Astrocyte of the cerebellum (primary cell): ENCODE results near the gene LOX.

ENCODE experiments used
- DNase-seq: peaks from one replicate; pipeline ENCODE4 v3.0.0-alpha.2; 2011; ENCODE audit warnings: low read depth
- H3K4me3 ChIP-seq: 2 replicates; pipeline ENCODE4 v1.5.1; 2011; ENCODE audit warnings: mild to moderate bottlenecking, low read depth, low read length, moderate library complexity
- in situ Hi-C: cut with HindIII; loops from 2 replicates; pipeline ENCODE4 v1.10.0; 2017; ENCODE audit warnings: low sequenced_read_pairs
- TF ChIP-seq, protein P1 (sequence below): IDR thresholded peaks from 2 replicates; pipeline ENCODE4 v1.5.1; 2012; ENCODE audit warnings: low read length, low read depth, moderate library complexity, mild to moderate bottlenecking; ENCODE audit errors: missing control alignments

Gene LOX

DNA sequence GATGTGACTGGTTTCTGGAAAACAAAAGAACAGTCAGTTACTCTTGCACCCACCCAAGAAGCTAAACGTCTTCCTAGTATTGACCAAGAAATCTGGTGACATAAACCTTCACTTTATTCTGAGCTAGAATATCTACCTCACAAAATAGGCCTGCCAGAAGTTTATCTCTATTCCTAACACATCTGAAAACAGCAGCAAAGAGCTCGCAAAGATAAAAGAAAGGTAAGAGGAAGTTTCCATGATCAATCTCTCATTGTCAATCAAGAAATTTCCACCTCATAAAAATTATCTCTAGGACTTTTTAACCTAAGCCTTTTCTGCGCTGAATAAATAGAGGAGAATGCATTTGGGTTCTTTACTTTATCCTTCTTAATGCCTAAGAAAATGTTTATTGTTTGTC, 34.0 kb upstream of the LOX start:
- TF ChIP-seq, protein P1, sequence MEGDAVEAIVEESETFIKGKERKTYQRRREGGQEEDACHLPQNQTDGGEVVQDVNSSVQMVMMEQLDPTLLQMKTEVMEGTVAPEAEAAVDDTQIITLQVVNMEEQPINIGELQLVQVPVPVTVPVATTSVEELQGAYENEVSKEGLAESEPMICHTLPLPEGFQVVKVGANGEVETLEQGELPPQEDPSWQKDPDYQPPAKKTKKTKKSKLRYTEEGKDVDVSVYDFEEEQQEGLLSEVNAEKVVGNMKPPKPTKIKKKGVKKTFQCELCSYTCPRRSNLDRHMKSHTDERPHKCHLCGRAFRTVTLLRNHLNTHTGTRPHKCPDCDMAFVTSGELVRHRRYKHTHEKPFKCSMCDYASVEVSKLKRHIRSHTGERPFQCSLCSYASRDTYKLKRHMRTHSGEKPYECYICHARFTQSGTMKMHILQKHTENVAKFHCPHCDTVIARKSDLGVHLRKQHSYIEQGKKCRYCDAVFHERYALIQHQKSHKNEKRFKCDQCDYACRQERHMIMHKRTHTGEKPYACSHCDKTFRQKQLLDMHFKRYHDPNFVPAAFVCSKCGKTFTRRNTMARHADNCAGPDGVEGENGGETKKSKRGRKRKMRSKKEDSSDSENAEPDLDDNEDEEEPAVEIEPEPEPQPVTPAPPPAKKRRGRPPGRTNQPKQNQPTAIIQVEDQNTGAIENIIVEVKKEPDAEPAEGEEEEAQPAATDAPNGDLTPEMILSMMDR = no peak
- DNase-seq = no peak
- in situ Hi-C loops = no loop called here
- H3K4me3 ChIP-seq = no peak overlapping the region

DNA sequence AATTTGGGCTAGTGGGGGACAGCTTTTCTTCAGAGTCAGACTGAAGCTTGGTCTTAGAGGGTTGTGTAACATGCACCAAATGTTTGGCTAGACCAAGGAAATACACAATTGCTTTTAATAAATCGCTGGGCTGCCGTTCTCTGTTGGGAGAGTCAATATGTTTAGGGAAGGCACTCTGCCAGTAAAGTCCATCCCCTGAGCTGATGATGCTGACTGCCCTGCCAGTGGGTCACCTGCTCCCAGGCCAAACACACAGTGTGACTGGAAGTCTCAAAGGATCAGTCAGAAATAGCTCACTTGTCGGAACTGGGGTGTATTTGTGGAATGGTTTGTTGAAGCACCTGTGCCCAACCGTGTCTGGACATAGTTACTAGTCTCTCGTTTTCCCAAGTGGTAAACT, 33.4 kb upstream of the LOX start:
- in situ Hi-C loops = no loop called here
- no peak for DNase-seq
- H3K4me3 ChIP-seq = no peak overlapping the region
- TF ChIP-seq, protein P1 = no peak

DNA sequence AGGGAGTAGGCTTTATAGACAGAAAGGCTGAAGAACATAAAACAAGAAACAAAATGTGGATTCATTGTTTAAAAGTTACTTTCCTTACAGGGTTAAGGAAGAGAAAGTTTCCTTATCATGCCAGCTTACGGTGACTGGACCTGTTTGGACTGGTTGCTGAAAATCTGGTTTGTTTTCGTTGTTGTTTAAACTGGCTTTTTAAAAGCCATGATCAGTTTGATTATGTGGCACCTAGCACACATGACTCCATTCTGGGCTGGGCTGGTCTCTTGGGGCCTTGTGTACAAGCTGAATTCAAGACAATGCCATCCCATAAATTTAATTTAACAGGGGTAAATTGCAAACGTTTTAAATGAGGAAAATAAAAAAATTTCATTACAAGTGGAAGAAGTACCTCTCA, 32.9 kb upstream of the LOX start:
- TF ChIP-seq, protein P1 = no peak
- H3K4me3 ChIP-seq = no peak overlapping the region
- in situ Hi-C loops = no loop called here
- no peak for DNase-seq

DNA sequence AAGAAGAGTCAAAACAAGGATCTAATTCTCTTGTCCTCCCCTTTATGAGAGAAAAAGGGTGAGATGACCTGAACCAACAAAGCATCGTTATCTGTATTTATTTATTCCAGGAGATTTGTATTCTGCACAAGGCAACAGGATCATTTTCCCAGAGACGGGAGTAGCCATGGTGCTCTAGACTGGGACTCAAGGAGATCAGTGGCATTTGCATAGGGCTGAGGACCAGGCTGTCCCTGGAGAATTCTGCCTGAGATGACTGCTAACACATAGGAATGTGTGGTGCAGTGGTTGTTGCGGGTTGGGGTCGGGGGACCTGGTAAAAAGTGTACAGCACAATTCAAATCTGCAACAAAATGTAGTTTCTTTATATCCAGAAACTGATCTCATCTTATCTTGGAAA, 29.0 kb upstream of the LOX start:
- no peak overlapping the region for H3K4me3 ChIP-seq
- no peak for DNase-seq
- in situ Hi-C loops = no loop called here
- TF ChIP-seq, protein P1 = no peak

DNA sequence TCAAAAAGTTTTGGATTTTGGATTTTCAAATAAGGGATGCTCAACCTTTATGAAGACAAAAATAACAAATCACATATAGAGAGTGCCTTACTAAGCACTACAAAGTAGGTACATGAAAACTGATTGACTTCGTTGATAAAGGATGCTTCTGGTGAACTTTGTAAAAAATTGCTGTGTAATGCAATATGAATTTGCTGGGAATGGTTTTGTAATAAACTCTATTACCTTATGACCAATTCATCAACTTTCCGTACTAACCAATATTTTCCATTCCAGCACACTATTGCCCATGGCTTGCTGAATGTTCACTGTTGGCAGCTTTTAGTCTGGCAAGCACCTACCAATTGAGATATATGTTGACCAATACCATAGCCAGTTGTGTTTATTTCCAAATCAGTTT, 27.9 kb upstream of the LOX start:
- in situ Hi-C loops = no loop called here
- TF ChIP-seq, protein P1 = no peak
- no peak for DNase-seq
- H3K4me3 ChIP-seq = no peak overlapping the region

DNA sequence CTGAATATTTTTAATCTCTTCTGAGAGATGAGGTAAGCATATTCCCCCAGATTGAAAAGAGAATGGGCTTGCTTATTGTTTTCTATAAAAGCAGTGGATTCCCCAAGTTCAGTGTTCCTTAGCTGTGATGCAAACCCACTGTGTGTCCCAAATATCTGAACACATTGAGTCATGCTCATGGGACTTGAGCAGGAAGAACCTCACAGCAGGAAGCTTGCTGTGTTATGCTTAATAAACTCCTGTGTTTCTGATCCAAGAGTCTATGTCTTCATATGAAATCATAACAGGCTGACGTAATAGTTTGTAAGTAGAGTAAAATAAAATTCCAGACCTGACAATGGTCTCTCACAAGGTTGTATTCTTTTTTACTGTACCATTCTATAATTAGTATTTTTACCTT, 24.8 kb upstream of the LOX start:
- peak; percentile 71 for DNase-seq
- no peak overlapping the region for H3K4me3 ChIP-seq
- TF ChIP-seq, protein P1 = no peak
- in situ Hi-C loops = no loop called here
